ENCODE results near the gene BPIFB2. TPM values are rescaled to one million over a fixed set of nuclear protein-coding genes. Genes with fewer than 3 reads are reported as not detected.

The BPIFB2 gene
- total and polyA plus RNA-seq, 10 of the 15 experiments (the other 5 are each of a cell fraction or from before 2014, with no cell fraction given): not detected

DNA sequence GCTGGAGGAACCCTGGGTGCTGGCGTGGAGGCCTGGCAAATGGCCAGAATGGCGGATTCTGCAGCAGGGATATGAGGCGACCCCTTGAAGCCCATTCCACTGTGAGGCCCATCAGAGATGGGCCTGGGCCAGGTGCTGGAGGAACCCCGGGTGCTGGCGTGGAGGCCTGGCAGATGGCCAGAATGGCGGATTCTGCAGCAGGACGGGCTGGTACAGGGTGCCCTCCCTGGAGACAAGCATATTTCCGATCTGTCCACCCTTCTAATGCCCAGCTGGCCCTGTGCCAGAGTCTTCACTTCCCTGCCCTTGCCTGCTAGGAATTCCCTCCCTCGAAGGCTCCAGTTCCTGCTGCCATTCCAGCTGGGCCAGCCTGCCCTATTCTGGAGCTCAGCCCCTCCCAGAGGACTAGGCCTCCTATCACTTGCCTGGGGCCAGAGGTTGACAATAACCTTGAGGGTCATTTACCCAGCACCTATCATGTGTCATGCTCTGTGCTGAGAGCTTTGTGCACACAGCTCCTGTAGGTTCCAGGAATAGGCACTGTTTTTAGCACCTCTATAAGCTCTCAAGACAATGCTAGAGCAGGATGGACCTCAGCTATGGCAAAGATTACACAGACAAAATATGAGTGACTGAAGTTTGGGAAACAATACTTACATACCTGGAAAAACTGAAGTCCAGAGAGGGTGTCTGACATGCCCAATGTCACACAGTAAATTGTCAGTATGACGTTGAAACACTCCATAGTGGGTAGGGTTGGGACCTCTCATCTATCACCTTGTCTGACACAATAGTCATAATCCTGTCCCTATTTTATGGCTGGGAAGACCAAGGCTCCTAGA is 24.7 kb upstream of the BPIFB2 start:
- FAIRE-seq: no peak
- DNase-seq (ENCODE audit: low read depth, low spot score): no peak
- SMC1A ChIA-PET (ENCODE audit: uncharacterized antibody, unreplicated experiment): no interaction called here
- no peaks in the 10 kb centered on the region for H3K36me3 ChIP-seq (ENCODE audit: control insufficient read depth in 2 of 2, insufficient read depth in 2 of 2, low read length in 1 of 2)
- no peaks in the 10 kb centered on the region for H4K20me1 ChIP-seq (ENCODE audit: control insufficient read depth, insufficient read depth)
- RAD21 ChIA-PET (ENCODE audit: unreplicated experiment): interaction anchor here (0.9 kb wide), 1 partner anchor 13 kb away, joined by 3 read pairs; no protein-coding TSS in a partner anchor
- H3K4me1 ChIP-seq (ENCODE audit: control insufficient read depth, insufficient read depth, low read length): no peaks in the 10 kb centered on the region
- no peak overlapping the region for H3K4me2 ChIP-seq (ENCODE audit: control insufficient read depth, insufficient read depth)
- intact Hi-C loops (cut with micrococcal nuclease; ENCODE audit: unreplicated experiment): no loop called here
- in situ Hi-C loops (cut with MboI): no loop called here
- H3K79me2 ChIP-seq (ENCODE audit: control insufficient read depth, insufficient read depth, low read length): no peaks in the 10 kb centered on the region
- H3K9ac ChIP-seq (ENCODE audit: control insufficient read depth, insufficient read depth, low read length): no peak overlapping the region
- BruUV-seq (replicated peaks): no TSS peak
- H2AFZ ChIP-seq (ENCODE audit: control insufficient read depth, low read depth, low read length): no peak overlapping the region
- 39% methylated on average over 10 of the region's 10 CpGs for WGBS (ENCODE audit: insufficient coverage, insufficient replicate concordance, low lambda C conversion rate, missing lambda C conversion rate)
- H3K27ac ChIP-seq (ENCODE audit: control insufficient read depth, insufficient read depth): no peak overlapping the region
- CTCF ChIA-PET: no interaction called here
- H3K4me3 ChIP-seq: no peak overlapping the region
- no peaks in the 10 kb centered on the region; a peak in 2 of 4 replicates for H3K27me3 ChIP-seq (replicated peaks in 1 of 2; ENCODE audit: control insufficient read depth in 2 of 2, insufficient read depth in 2 of 2, low read length in 1 of 2)
- POLR2A ChIA-PET: no interaction called here
- no peaks in the 10 kb centered on the region for H3K9me3 ChIP-seq (replicated peaks; ENCODE audit: control insufficient read depth, insufficient read depth, low read length)
- ATAC-seq: no peak
- TF ChIP-seq IKZF2 (IDR thresholded peaks at IDR 0.05): no peak
- TF ChIP-seq, protein P1, sequence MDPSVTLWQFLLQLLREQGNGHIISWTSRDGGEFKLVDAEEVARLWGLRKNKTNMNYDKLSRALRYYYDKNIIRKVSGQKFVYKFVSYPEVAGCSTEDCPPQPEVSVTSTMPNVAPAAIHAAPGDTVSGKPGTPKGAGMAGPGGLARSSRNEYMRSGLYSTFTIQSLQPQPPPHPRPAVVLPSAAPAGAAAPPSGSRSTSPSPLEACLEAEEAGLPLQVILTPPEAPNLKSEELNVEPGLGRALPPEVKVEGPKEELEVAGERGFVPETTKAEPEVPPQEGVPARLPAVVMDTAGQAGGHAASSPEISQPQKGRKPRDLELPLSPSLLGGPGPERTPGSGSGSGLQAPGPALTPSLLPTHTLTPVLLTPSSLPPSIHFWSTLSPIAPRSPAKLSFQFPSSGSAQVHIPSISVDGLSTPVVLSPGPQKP (IDR thresholded peaks at IDR 0.05; ENCODE audit: low read depth, low read length): no peak
- TF ChIP-seq MYB (IDR thresholded peaks at IDR 0.05; ENCODE audit: borderline replicate concordance, low read depth, low read length): no peak
- no peak for TF ChIP-seq SUZ12 (IDR thresholded peaks at IDR 0.05; ENCODE audit: unreplicated experiment)
- no peak for TF ChIP-seq BRCA1 (IDR thresholded peaks at IDR 0.05; ENCODE audit: low read depth, low read length)
- no peak for TF ChIP-seq ZNF24 (IDR thresholded peaks at IDR 0.05)
- TF ChIP-seq LARP7 (IDR thresholded peaks at IDR 0.05): no peak
- TF ChIP-seq EGR1 (IDR thresholded peaks at IDR 0.05; ENCODE audit: borderline replicate concordance in 1 of 2, low read depth in 2 of 2, low read length in 2 of 2): no peak
- TF ChIP-seq, protein P2, sequence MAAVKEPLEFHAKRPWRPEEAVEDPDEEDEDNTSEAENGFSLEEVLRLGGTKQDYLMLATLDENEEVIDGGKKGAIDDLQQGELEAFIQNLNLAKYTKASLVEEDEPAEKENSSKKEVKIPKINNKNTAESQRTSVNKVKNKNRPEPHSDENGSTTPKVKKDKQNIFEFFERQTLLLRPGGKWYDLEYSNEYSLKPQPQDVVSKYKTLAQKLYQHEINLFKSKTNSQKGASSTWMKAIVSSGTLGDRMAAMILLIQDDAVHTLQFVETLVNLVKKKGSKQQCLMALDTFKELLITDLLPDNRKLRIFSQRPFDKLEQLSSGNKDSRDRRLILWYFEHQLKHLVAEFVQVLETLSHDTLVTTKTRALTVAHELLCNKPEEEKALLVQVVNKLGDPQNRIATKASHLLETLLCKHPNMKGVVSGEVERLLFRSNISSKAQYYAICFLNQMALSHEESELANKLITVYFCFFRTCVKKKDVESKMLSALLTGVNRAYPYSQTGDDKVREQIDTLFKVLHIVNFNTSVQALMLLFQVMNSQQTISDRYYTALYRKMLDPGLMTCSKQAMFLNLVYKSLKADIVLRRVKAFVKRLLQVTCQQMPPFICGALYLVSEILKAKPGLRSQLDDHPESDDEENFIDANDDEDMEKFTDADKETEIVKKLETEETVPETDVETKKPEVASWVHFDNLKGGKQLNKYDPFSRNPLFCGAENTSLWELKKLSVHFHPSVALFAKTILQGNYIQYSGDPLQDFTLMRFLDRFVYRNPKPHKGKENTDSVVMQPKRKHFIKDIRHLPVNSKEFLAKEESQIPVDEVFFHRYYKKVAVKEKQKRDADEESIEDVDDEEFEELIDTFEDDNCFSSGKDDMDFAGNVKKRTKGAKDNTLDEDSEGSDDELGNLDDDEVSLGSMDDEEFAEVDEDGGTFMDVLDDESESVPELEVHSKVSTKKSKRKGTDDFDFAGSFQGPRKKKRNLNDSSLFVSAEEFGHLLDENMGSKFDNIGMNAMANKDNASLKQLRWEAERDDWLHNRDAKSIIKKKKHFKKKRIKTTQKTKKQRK (IDR thresholded peaks at IDR 0.05; ENCODE audit: low read depth, low read length): no peak
- TF ChIP-seq, protein P3, sequence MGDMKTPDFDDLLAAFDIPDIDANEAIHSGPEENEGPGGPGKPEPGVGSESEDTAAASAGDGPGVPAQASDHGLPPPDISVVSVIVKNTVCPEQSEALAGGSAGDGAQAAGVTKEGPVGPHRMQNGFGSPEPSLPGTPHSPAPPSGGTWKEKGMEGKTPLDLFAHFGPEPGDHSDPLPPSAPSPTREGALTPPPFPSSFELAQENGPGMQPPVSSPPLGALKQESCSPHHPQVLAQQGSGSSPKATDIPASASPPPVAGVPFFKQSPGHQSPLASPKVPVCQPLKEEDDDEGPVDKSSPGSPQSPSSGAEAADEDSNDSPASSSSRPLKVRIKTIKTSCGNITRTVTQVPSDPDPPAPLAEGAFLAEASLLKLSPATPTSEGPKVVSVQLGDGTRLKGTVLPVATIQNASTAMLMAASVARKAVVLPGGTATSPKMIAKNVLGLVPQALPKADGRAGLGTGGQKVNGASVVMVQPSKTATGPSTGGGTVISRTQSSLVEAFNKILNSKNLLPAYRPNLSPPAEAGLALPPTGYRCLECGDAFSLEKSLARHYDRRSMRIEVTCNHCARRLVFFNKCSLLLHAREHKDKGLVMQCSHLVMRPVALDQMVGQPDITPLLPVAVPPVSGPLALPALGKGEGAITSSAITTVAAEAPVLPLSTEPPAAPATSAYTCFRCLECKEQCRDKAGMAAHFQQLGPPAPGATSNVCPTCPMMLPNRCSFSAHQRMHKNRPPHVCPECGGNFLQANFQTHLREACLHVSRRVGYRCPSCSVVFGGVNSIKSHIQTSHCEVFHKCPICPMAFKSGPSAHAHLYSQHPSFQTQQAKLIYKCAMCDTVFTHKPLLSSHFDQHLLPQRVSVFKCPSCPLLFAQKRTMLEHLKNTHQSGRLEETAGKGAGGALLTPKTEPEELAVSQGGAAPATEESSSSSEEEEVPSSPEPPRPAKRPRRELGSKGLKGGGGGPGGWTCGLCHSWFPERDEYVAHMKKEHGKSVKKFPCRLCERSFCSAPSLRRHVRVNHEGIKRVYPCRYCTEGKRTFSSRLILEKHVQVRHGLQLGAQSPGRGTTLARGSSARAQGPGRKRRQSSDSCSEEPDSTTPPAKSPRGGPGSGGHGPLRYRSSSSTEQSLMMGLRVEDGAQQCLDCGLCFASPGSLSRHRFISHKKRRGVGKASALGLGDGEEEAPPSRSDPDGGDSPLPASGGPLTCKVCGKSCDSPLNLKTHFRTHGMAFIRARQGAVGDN (IDR thresholded peaks at IDR 0.05): no peak
- TF ChIP-seq TCF7 (IDR thresholded peaks at IDR 0.05; ENCODE audit: borderline replicate concordance): no peak
- no peak for TF ChIP-seq POU2F2 (IDR thresholded peaks at IDR 0.05; ENCODE audit: borderline replicate concordance, low read depth, low read length)
- TF ChIP-seq SMAD1 (IDR thresholded peaks at IDR 0.05; ENCODE audit: low read depth, partially characterized antibody): no peak
- no peak for TF ChIP-seq GATAD2B (conservative IDR thresholded peaks at IDR 0.05; ENCODE audit: low read depth)
- TF ChIP-seq TARDBP (IDR thresholded peaks at IDR 0.05; ENCODE audit: borderline replicate concordance): no peak
- TF ChIP-seq CHD1 (IDR thresholded peaks at IDR 0.05; ENCODE audit: low read depth, low read length): no peak
- no peak for TF ChIP-seq NR2C1 (IDR thresholded peaks at IDR 0.05)

All from GM12878 (cell line).